Neural progenitor cell (in vitro differentiated cells): ENCODE measurements around the gene MYO1E.

ENCODE experiments used
- EZH2 ChIP-seq: fragments of 200-600 bp; sonication (generic); IDR thresholded peaks from 2 replicates; pipeline ENCODE4 v1.6.1; 2017; ENCODE audit warnings: antibody characterized with exemption, mild to moderate bottlenecking, moderate library complexity
- EZH2phosphoT487 ChIP-seq: fragments of 200-600 bp; sonication (generic); IDR thresholded peaks from 2 replicates; pipeline ENCODE4 v1.6.1; 2017; ENCODE audit warnings: antibody characterized with exemption
- TF ChIP-seq, protein P1 (sequence below): fragments of 200-600 bp; sonication (generic); IDR thresholded peaks from 2 replicates; pipeline ENCODE4 v1.5.1; 2017; ENCODE audit warnings: antibody characterized with exemption, mild to moderate bottlenecking

DNA sequence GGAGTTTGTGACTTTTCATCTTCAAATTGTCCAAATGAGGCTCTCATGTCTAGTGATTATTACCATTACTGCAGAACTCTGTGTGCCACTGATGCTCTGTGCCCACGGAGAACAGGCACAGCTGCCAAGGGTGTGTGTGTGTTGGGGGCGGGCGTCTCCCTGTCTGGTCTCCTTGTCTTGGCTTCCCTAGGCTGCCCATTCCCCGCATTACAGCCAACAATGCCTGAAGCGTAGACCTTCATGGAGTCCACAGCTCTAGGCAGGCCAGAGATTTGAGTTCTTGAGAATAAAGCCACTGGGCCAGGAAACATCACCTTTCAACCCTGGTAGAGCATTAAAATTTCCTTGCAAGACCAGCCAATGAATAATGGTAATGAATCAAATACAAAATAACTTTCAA, 225.0 kb downstream of the MYO1E start:
- TF ChIP-seq, protein P1, sequence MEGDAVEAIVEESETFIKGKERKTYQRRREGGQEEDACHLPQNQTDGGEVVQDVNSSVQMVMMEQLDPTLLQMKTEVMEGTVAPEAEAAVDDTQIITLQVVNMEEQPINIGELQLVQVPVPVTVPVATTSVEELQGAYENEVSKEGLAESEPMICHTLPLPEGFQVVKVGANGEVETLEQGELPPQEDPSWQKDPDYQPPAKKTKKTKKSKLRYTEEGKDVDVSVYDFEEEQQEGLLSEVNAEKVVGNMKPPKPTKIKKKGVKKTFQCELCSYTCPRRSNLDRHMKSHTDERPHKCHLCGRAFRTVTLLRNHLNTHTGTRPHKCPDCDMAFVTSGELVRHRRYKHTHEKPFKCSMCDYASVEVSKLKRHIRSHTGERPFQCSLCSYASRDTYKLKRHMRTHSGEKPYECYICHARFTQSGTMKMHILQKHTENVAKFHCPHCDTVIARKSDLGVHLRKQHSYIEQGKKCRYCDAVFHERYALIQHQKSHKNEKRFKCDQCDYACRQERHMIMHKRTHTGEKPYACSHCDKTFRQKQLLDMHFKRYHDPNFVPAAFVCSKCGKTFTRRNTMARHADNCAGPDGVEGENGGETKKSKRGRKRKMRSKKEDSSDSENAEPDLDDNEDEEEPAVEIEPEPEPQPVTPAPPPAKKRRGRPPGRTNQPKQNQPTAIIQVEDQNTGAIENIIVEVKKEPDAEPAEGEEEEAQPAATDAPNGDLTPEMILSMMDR: no peak
- no peak for TF ChIP-seq EZH2
- no peak for TF ChIP-seq EZH2phosphoT487
